CD4-positive, alpha-beta T cell (primary cell): ENCODE results near the gene TAF4B. TPM values are rescaled to one million over a fixed set of nuclear protein-coding genes. Genes with fewer than 3 reads are reported as not detected.
"Not testable (repeated sequence)": the region's sequence is repeated elsewhere in the genome, so short reads cannot be mapped to it uniquely, and the experiment has no call there.

ENCODE experiments used
- ATAC-seq: fragments of 200-7000 bp; cut with Tn5 transposase; one replicate; pipeline ENCODE4 v1.10.0; 2022; ENCODE audit warnings: mild to moderate bottlenecking; ENCODE audit not compliant: poor library complexity
- CTCF ChIA-PET: fragments of 350-600 bp; sonication (Branson Sonifier 250); formaldehyde crosslinking; loops from one replicate; lab custom pipeline; 2021; ENCODE audit warnings: antibody characterized with exemption, inconsistent platforms; lab: Charles Lee
- POLR2A ChIA-PET: fragments of 350-600 bp; sonication (Branson Sonifier 250); formaldehyde crosslinking; loops from one replicate; lab custom pipeline; 2021; ENCODE audit warnings: antibody characterized with exemption, inconsistent platforms; lab: Charles Lee
- DNase-seq, 14 experiments: peaks; one replicate each; pipeline ENCODE4 v3.0.0-alpha.2; 2013 to 2020; ENCODE audit warnings: mixed read lengths in 2 of 14
- H3K27ac ChIP-seq, 2 donors: one replicate each; pipeline versions ENCODE4 v1.5.1 to v1.7.0; 2013; ENCODE audit warnings: low read length in 2 of 2, low read depth in 1 of 2, mild to moderate bottlenecking in 1 of 2
- H3K27me3 ChIP-seq, 2 experiments: 1 replicate in 1 of 2; 2 replicates in 1 of 2; pipeline versions ENCODE4 v1.6.1 to v1.7.0; 2013; ENCODE audit warnings: low read length in 2 of 2, control low read depth in 1 of 2, mild to moderate bottlenecking in 1 of 2, moderate library complexity in 1 of 2; ENCODE audit not compliant: insufficient read depth in 2 of 2, control insufficient read depth in 1 of 2
- H3K36me3 ChIP-seq: one replicate; pipeline ENCODE4 v1.6.1; 2013; ENCODE audit warnings: low read length, control low read depth; ENCODE audit not compliant: insufficient read depth
- H3K4me1 ChIP-seq: one replicate; pipeline ENCODE4 v1.6.1; 2013; ENCODE audit warnings: low read length, control low read depth; ENCODE audit not compliant: insufficient read depth
- H3K4me3 ChIP-seq: one replicate; pipeline ENCODE4 v1.5.1; 2013; ENCODE audit warnings: mild to moderate bottlenecking, low read length, moderate library complexity
- H3K9me3 ChIP-seq, 2 experiments: 1 replicate in 1 of 2; 2 replicates in 1 of 2; pipeline versions ENCODE4 v1.6.1 to v1.7.0; 2013; ENCODE audit warnings: low read length in 2 of 2, mild to moderate bottlenecking in 2 of 2, control low read depth in 1 of 2, moderate library complexity in 1 of 2; ENCODE audit not compliant: control insufficient read depth in 1 of 2, insufficient read depth in 1 of 2
- H3K27ac Mint-ChIP-seq: one replicate; pipeline ENCODE4 v1.8.0; 2020; ENCODE audit warnings: mixed read lengths
- H3K27me3 Mint-ChIP-seq: one replicate; pipeline ENCODE4 v1.8.0; 2021; ENCODE audit warnings: mixed read lengths
- H3K36me3 Mint-ChIP-seq: one replicate; pipeline ENCODE4 v1.8.0; 2021; ENCODE audit warnings: low read depth, mixed read lengths
- H3K4me1 Mint-ChIP-seq: one replicate; pipeline ENCODE4 v1.8.0; 2021; ENCODE audit warnings: low read depth, mixed read lengths
- H3K4me3 Mint-ChIP-seq: one replicate; pipeline ENCODE4 v1.8.0; 2020; ENCODE audit warnings: mild to moderate bottlenecking, mixed read lengths
- H3K9me3 Mint-ChIP-seq: one replicate; pipeline ENCODE4 v1.8.0; 2020; ENCODE audit warnings: mixed read lengths
- CTCF ChIP-seq: fragments of 200-600 bp; IDR thresholded peaks from one replicate; pipeline ENCODE4 v1.8.0; 2022; ENCODE audit warnings: antibody characterized with exemption, mild to moderate bottlenecking
- intact Hi-C, 2 experiments: fragments of 100-400 bp; cut with DNase I in 1 of 2; cut with micrococcal nuclease in 1 of 2; formaldehyde crosslinking; loops; one replicate each; pipeline versions ENCODE4 v1.15.1 to v1.9.0; 2023 to 2025; cut with DNase I, micrococcal nuclease
- total RNA-seq, 174 experiments: library from RNA in 2 of 174; stranded (reverse) in 2 of 174; gene quantifications; one replicate each; pipeline ENCODE4 v1.2.3 and lab custom pipeline; 2021 to 2026

The TAF4B gene
- total RNA-seq, 2 experiments from 2014 or later: 13.7 to 14.1 TPM

- Histone ChIP-seq H3K27me3 (no peaks in the 10 kb centered on the region), H3K36me3 (no peaks in the 10 kb centered on the region), H3K4me1 (no peaks in the 10 kb centered on the region), H3K27ac (no peak overlapping the region), H3K9me3 (no peaks in the 10 kb centered on the region), H3K4me3 (no peak overlapping the region)
- ChIA-PET POLR2A (no interaction called here), CTCF (no interaction called here)
- Mint-ChIP-seq H3K36me3 (peaks cover 31% of the 10 kb centered on the region), H3K9me3 (no peaks in the 10 kb centered on the region), H3K4me1 (no peaks in the 10 kb centered on the region), H3K4me3 (no peak overlapping the region), H3K27ac (no peak overlapping the region), H3K27me3 (no peaks in the 10 kb centered on the region)
- ATAC-seq: no peak
- intact Hi-C loops: loop anchor here in 1 of 2 experiments (10.0 kb wide), 1 partner anchor 353 kb away; no protein-coding TSS in a partner anchor
- TF ChIP-seq CTCF: no peak
- DNase-seq: no peak
Observed at GRCh38 chr18:26301681-26302080, 75.4 kb downstream of the TAF4B start.

DNA sequence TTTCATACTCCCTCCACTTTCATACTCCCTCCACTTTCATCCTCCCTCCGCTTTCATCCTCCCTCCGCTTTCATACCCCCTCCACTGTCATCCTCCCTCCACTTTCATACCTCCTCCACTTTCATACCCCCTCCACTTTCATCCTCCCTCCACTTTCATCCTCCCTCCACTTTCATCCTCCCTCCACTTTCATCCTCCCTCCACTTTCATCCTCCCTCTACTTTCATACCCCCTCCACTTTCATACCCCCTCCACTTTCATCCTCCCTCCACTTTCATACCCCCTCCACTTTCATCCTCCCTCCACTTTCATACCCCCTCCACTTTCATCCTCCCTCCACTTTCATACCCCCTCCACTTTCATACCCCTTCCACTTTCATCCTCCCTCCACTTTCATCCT is 77.0 kb downstream of the TAF4B start:
- CTCF ChIA-PET, H3K9me3 Mint-ChIP-seq, POLR2A ChIA-PET, H3K27me3 ChIP-seq, H3K4me1 ChIP-seq, H3K4me1 Mint-ChIP-seq, H3K4me3 Mint-ChIP-seq, ATAC-seq, H3K36me3 ChIP-seq, H3K27ac ChIP-seq, H3K27me3 Mint-ChIP-seq, DNase-seq, H3K27ac Mint-ChIP-seq, H3K4me3 ChIP-seq, H3K9me3 ChIP-seq: not testable (repeated sequence)
- peaks cover 17% of the 10 kb centered on the region for H3K36me3 Mint-ChIP-seq
- intact Hi-C loops: loop anchor here in 1 of 2 experiments (10.0 kb wide), 1 partner anchor 352 kb away; no protein-coding TSS in a partner anchor

DNA sequence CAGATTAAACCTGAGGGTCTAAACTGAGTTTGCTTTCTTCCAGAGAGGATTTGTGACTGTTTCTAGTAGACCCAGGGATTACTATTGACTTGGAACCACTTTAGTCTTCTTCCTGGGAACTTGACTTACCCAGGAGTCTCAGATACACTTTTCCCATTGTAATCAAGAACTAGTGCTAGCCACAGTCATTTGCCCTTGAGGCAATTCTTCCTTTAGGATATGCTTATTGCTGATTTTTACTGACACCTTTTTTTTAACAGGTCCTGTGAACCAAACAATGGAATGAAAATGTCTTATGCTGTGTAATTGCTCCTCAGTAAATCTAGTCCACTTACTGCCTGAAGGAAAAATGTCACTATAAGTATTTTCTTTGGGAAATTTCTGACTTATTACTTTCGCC is 78.3 kb downstream of the TAF4B start:
- CTCF ChIA-PET: no interaction called here
- no peak for TF ChIP-seq CTCF
- intact Hi-C loops: loop anchor here in 1 of 2 experiments (10.0 kb wide), 1 partner anchor 350 kb away; no protein-coding TSS in a partner anchor

More for the DNA sequence above, 78.3 kb downstream of the TAF4B start:
- no peaks in the 10 kb centered on the region for H3K27me3 ChIP-seq
- H3K27ac ChIP-seq: no peak overlapping the region
- Mint-ChIP-seq H3K27ac (no peak overlapping the region), H3K9me3 (no peaks in the 10 kb centered on the region), H3K4me1 (no peaks in the 10 kb centered on the region), H3K4me3 (no peak overlapping the region), H3K27me3 (no peaks in the 10 kb centered on the region), H3K36me3 (peaks cover 17% of the 10 kb centered on the region)
- H3K36me3 ChIP-seq: no peaks in the 10 kb centered on the region
- no peaks in the 10 kb centered on the region for H3K4me1 ChIP-seq
- DNase-seq (no peak), ATAC-seq (no peak)
- no peak overlapping the region for H3K4me3 ChIP-seq
- POLR2A ChIA-PET: no interaction called here
- no peaks in the 10 kb centered on the region for H3K9me3 ChIP-seq
